Putamen (tissue), 1 donor: ENCODE results near the gene MINDY4.

ENCODE experiments used
- DNase-seq: peaks from one replicate; pipeline ENCODE4 v3.0.0-alpha.2; 2016; ENCODE audit warnings: low spot score

MINDY4 gene

DNA sequence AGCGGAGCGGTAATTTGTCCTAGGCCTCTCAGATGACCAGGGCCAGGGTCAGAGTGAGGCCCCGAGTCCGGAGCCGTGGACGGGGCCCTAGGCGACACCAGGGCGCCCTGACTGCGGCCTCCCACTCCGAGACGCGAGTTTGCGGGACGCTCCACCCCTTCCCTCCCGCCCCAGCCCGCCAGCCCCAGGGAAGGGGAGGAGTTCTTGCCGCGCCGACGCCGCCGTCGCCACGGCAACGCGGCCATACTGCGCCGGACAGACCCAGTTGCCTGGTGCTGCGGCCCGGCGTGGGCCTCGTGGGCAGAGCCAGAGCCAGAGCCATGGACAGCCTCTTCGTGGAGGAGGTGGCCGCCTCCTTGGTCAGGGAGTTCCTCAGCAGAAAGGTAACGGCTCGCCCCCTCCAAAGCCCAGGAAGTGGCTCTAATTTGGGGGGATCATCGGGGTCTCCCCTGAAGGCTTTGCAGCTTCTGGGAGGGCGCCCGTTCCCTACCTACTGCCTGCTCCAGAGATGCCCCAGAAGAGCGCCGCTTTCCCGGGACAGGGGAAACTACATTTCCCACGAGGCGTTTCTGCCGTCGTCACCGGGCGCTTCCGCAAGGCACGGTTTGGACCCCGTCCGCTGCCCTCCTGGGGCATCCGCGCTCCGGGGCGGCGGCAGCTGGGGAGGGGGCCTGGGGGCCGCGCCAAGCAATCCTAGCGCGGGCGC lies at the start of gene MINDY4:
TSS of gene MINDY4 (plus strand) at position 244 of the 706 bp plus-strand sequence. CDS start at position 321, 77 bp downstream.
- peak; percentile 80 for DNase-seq

GRCh38 chr7:30722187-30722586 lies 49.0 kb upstream of the MINDY4 start:
- DNase-seq: no peak

- DNase-seq: no peak
Measured at GRCh38 chr7:30722671-30723070, 48.5 kb upstream of the MINDY4 start.

GRCh38 chr7:30723776-30724175 lies 47.4 kb upstream of the MINDY4 start:
- no peak for DNase-seq

DNA sequence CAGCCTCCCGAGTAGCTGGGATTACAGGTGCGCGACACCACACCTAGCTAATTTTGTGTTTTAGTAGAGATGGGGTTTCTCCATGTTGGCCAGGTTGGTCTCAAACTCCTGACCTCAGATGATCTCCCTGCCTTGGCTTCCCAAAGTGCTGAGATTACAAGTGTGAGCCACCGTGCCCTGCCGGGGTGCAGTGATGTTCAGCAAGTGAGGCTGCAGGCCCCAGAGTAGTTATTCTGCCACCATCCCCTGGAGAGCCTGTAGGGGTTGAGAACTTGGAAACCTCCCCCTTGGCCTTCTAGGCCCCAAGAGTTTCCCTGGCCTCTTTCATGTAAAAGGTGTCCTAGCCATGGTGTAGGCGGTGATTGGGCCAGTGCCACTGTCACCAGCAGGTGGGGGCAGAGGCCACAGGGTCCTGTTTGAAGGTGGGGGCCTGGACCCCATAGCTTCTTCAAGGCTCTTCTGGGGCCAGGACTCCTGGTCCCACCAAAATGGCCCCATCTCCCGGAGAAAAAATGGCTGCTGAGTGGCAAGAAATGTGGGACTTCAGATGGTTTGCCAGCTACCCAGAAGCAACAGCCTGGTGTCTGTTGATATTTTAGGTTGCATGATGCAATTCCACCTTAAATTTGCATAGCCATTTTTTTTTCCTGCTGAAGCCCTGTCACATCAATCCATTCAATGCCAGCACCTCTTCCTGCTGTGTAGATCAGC lies 44.8 kb upstream of the MINDY4 start:
- no peak for DNase-seq

- no peak for DNase-seq
Measured at GRCh38 chr7:30727061-30727945, 43.9 kb upstream of the MINDY4 start.

- no peak for DNase-seq
Measured at GRCh38 chr7:30728591-30729100, 42.6 kb upstream of the MINDY4 start.

GRCh38 chr7:30729642-30730041 lies 41.6 kb upstream of the MINDY4 start:
- DNase-seq: no peak

- no peak for DNase-seq
Measured at GRCh38 chr7:30730097-30730496, 41.1 kb upstream of the MINDY4 start.

DNA sequence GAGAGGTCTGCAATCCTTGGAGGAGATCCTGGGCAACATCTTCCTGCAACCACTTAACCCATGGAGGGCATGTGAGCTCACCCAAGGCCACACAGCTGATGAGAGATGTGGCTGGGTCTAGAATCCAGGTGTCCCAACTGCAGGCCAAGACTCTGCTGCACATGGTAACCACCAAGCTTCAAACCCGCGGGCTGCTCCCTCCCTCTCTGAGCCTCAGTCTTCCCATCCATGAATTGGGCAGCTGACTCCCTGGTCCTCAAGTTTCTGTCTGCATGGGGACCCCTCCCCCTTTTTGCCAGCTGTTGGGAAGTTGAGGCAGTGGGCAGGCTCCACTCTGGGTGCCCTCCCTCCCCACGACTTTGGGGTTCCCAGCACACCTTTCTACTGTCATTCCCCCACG lies 40.2 kb upstream of the MINDY4 start:
- DNase-seq: no peak

GRCh38 chr7:30731581-30731980 lies 39.6 kb upstream of the MINDY4 start:
- DNase-seq: no peak

DNA sequence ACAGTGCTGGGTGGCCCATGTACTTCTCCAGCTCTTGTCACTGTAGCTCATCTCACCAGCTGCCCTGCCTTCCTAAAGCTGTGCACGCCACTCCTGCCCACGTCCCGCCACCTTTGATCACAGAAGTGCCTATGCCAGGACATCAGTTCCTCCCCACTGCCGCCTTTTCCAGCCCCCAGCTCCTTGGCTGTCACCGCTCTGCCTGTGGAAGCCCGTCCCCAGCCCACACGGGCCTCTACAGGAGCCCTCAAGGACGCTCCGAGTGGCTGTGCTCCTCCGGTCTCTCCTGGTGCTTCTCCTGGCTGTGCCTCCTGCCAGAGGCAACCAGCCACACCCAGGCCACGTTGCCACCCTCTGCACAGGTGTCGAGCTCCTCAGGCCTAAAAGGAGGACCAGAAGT lies 38.6 kb upstream of the MINDY4 start:
- no peak for DNase-seq

GRCh38 chr7:30733216-30733615 lies 38.0 kb upstream of the MINDY4 start:
- DNase-seq: no peak

GRCh38 chr7:30733691-30734090 lies 37.5 kb upstream of the MINDY4 start:
- no peak for DNase-seq

DNA sequence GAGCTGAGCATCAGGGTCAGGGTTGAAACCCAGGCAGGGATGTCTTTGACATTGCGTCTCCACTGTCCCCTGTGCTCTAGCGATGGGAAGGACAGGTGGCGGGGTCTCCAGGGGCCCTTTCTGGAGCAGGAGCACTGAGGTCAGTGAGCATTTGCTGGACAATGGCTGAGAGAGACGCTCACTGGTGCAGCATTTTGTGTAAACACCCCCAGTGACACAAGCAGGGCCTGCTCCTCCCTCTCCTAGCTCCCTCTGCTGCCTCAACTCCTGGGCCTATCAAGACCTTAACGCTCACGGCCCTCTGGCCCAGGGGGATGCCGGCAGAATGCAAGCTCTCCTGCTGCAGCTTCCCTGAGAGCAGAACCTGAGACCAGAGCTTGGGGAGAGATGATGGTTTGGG lies 36.7 kb upstream of the MINDY4 start:
- DNase-seq: no peak

- no peak for DNase-seq
Measured at GRCh38 chr7:30735631-30736030, 35.6 kb upstream of the MINDY4 start.

DNA sequence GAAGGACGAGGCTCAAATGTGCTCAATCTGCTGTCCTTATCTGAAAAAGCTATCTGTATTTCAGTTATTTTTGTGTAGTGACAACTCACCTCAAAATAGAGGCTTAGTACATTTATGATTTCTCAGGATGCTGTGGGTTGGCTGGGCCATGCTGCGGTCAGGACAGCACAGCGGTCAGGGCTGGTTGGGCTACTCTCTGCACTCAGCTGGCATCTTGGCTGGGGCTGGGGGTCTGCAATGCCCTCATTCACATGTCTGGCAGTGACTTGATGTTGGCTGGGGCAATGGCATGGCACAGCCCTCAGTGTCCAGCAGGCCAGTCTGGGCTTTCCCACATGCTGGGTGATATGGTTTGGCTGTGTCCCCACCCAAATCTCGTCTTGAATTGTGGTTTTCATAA lies 34.9 kb upstream of the MINDY4 start:
- no peak for DNase-seq

DNA sequence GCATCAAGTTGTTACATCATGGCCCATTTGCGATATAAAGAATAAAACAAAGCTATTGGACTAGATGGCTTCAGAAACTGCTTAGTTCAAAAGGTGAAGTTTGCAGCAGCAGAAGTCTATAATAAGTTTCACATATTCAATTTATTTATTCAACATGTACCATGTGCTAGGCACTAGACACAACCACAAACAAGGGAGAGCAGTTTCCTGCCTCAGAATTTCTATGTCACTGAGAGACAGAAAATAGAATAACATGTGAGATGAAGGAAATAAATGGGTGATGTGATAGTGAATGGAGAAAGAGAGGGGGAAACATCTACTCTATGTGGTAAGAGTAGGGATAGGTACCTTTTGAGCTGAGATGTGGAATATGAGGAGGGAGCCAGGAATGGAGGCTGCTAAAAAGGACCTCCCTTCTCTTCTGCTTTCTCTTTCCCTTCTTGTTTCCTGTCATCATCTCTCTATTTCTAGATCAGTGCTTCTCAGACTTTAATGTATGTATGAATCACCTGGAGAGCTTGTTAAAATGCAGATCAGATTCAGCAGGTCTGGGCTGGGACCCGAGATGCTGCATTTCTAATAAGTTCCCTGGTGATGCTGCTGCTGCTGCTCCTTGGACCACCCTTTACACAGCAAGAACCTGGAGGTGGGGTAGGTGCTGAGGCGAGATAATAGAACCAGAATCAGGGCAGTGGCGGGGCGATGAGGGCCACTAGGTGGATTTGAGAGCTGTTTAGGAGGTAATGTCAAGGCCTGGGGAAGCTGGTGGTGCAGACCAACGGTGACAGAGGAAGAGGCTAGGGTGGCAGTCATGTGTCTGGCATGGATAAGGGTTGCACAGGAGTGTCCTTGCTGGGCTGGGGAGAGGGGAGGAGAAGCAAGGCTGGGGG lies 32.9 kb upstream of the MINDY4 start:
- DNase-seq: no peak

GRCh38 chr7:30739691-30740090 lies 31.5 kb upstream of the MINDY4 start:
- no peak for DNase-seq

DNA sequence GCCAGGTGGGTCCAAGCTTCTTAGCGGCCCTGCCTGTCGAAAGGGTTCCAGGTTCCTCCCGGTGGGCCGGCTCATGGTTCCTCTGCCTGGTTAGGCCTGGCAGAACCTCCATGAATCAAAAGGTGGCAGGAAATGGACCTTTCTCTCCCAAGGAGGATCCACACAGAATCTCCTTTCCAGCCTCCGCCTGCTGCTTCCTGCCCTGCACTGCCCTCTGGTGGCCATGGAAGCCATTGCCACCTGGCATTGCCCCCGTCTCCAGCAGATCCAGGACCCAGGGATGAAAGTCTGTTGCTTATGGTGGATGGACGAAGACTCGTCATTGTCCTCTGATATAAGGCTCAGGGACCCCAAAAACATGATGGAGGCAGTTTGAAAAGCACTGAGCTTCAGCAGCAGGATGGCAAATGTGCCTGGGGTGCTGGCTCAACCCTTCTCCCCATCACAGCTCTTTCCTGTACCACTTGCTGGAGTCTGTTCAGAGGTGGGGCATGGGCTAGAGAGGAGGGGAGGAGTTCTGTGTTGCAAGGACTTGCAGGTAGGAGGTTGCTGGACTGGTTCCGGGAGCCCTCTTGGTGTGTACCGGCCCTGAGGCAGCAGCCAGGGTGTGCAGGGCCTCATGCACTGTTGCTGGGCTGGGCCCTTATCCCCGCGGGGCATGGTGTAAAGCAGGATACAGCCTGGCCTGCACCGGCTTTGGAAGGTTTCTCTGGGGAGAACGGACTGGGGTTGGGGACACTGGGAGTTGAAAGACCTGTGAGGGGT lies 30.6 kb upstream of the MINDY4 start:
- peak; percentile 53 for DNase-seq

GRCh38 chr7:30741289-30741688 lies 29.9 kb upstream of the MINDY4 start:
- DNase-seq: no peak
